HG02870 (cell line): ENCODE results near the gene NANS.
"Not testable (repeated sequence)": the region's sequence is repeated elsewhere in the genome, so short reads cannot be mapped to it uniquely, and the experiment has no call there.

Experiments used
- ATAC-seq: cut with Tn5 transposase; IDR thresholded peaks from one replicate; pipeline ENCODE4 v1.9.1; 2021; ENCODE audit warnings: mild to moderate bottlenecking, moderate library complexity; ENCODE audit not compliant: unreplicated experiment

Gene NANS

GRCh38 chr9:98075332-98075805 is 18.8 kb downstream of the NANS start:
- ATAC-seq: no peak

- ATAC-seq: not testable (repeated sequence)
These were observed 20.0 kb downstream of the NANS start for GRCh38 chr9:98076514-98076890.

DNA sequence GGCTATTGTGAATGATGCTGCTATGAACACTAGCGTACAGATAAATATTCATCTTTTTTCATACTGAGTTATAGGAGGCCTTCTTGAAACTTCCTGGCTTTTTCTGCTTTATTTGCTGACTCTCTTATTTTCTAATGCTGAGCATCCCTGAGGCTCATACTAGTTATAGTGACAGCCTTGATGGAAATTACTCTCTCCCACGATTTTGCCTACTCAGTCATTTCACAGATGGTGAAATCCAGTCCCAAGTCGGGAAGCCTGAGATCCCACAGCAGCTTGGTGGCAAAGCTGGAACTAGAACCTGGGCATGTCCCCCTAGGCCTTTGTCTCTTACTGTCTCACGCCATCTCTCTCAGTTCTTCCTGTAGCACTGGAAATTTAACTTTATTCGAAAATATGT is 22.4 kb downstream of the NANS start:
- ATAC-seq: no peak

DNA sequence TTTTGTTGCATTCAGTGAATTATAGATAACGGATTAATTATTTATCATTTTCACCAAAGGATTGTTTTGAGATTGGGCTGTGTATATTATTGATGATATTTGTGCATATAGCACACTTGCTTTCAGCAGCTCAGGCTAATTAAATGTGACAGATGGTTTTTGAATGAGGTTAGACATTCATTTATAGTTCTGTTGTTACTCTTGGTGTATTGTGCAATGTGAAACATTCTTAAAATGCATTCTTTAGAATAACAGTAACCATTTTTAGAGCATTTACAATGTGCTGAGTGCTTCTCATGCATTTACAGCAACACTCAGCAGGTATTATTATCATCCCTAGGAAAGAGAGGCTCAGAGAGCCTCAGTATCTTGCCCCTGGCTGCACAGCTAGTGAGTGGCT is 23.8 kb downstream of the NANS start:
- no peak for ATAC-seq

- ATAC-seq: no peak
These were observed 24.2 kb downstream of the NANS start for GRCh38 chr9:98080780-98081179.

- ATAC-seq: no peak
These were observed 25.1 kb downstream of the NANS start for GRCh38 chr9:98081477-98082219.

- ATAC-seq: no peak
These were observed 26.5 kb downstream of the NANS start for GRCh38 chr9:98083061-98083501.

- ATAC-seq: no peak
These were observed 27.1 kb downstream of the NANS start for GRCh38 chr9:98083566-98084183.

DNA sequence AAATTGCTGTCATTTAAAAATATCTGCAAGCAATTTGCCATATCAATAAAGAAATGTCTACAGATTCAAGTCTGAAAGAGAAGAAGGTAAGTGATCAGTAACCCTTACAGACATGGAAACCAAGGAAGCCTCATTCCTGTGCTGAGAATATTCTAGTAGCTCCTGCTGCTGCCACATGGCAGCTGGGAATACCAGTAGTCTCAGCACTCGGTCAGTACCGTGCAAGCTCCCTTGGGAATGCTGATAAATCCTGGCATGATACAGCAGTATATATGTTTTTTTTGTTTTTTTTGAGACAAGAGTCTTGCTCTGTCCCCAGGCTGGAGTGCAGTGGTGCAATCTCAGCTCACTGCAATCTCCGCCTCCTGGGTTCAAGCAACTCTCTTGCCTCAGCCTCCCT is 27.9 kb downstream of the NANS start:
- no peak for ATAC-seq

DNA sequence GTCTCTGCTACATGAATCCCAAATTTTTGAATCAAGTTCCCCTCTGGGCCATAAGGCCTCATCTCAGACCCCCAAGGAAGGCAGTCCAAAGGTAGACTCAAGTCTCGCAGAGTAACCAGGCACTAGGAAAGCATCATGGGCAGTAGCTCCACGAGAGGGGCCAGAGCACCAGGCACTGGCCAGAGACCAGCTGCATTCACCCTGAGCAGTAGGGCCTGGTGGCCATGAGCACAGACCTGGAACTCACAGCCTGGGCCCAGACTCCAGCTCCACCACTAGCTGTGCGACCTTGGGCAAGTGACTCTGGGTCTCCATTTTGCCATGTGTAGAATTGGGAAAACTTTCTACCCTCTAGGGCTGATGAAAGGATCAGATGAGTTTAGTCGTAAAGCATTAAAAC is 28.5 kb downstream of the NANS start:
- no peak for ATAC-seq

DNA sequence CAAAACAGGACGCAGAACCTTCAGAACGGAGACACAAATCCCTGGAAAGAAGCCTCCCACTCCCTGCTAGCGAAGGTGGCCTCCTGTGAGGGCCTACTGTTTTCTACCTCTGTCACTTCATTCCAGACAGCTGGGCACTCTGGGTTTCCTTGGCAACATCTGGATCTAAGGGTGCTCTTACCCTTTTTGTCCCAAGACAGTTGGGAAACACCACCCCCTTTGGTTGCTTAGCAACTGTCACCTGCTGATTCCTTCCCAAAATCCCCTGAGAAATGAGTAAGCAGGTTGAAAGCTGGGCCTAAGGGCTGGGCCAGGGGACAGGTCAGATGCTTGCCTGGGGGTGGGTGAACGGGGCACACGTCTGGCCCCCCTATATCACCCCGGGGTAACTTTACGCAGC is 29.4 kb downstream of the NANS start:
- no peak for ATAC-seq

DNA sequence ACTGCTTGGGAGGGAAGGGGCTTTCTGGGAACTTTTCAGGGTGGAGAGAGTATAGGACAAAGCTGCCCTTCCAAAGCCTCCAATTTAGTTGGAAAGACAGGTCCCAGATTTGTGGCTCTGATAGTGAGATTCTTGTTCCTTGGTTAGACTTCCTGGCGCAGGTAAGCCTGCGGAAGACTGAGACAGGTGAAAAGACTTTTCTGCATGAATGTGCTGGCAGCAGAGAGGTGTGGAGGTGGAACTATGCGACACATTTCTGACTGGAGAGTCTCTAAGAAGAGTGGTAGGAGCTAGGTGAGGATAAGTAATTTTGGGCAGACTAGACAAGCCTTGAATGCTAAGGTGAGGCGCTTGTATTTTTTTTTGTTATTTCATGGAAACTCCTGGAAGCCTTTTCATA is 29.9 kb downstream of the NANS start:
- ATAC-seq: no peak

GRCh38 chr9:98087420-98088354 is 31.2 kb downstream of the NANS start:
- ATAC-seq: no peak

- ATAC-seq: not testable (repeated sequence)
These were observed 34.1 kb downstream of the NANS start for GRCh38 chr9:98090674-98091073.

DNA sequence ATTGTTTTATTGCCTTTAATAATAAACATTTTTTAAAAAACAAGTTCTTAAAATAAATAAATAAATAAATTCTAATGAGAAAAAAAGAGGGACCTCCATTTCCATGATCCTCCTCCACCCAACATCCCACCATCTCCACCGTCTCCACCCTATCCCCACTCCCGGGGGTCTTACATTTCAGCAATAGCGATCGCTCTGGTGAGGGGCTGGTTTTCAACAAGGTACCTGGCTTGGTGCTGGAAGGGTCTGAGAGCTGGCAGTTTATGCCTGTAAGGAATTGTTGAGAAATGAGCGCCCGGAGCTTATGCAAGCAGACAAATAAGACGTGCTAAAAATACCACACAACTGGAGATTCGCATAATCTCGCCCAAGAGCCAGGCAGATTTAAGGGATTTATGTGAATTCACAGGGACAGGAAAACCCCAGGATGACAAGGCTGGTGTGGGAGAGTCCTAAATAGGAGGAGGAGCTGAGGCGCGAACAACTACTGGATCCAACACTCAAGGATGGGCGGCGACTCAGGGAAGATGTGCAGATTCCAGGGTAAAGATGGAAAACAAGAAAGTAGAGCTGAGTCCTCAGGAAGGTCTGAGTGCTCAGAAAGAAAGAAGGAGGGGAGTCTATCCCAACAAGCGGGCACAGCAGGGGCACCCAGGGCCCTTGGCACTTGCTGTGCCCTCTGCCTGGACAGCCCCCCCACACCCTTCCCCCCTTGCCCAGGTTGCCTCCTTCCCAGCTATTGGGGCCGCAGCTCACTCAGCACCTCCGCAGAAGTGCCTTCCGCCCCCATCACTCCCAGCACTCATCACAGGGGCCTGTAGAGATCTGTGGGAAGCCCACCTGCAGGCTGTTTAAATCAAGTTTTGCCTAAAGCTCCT is 35.4 kb downstream of the NANS start:
- ATAC-seq: no peak

DNA sequence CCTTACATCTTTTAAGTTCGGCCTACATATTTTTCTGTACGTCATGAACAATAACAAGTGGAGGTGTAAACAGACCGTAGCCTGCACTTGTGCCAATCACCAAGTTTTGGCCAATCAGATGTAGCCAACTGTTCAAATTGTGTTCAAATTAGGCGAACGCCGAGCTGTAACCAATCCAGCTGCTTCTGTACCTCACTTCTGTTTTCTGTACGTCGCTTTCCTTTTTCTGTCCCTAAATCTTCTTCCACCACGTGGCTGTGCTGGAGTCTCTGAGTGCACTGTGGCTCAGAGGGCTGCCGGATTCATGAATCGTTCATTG is 36.0 kb downstream of the NANS start:
- no peak for ATAC-seq

- ATAC-seq: no peak
These were observed 37.8 kb downstream of the NANS start for GRCh38 chr9:98094316-98094715.

- ATAC-seq: no peak
These were observed 38.3 kb downstream of the NANS start for GRCh38 chr9:98094851-98095250.

DNA sequence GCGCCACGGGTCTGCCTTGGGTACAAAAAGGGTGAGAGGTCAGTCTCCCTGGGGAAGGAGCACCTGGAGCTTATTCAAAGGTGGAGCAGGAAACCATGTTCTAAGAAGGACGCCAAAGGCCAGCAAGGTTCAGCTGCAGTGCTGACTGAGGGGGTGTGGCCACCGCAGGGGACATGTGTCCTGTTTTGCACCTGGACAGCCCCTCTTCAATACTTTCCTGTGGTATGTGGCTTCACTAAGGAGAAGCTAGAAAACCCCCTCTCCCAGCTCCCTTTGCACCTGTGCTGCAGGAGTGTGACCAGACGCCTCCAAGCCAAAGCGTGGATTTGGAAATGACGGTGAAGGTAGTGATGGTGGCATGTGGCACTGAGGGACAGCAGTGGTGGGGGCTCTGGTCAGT is 38.9 kb downstream of the NANS start:
- ATAC-seq: no peak

DNA sequence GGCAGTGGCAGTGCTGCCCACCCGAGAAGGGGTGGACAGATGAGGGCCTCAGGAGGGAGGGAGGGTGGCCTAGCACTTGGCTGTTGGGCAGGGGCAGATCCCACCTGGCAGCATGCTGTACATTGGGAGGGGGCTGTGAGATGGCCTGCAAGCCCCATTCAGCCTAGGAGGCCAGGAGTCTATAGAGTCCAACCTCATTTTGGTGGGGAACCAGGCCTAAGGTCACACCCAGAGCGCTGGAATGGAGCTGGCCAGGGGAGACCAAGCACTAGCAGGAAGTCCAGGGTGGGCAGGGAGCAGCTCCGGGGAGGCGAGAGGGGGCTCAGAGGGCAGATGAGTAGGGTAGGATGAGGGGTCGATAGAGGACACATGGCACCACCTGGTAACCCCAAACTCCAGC is 39.6 kb downstream of the NANS start:
- ATAC-seq: no peak

- ATAC-seq: no peak
These were observed 41.3 kb downstream of the NANS start for GRCh38 chr9:98097836-98098235.
